HG03025 (cell line): ENCODE results near the gene MIEF1.

Source experiments
- ATAC-seq: cut with Tn5 transposase; IDR thresholded peaks from one replicate; pipeline ENCODE4 v1.9.1; 2021; ENCODE audit warnings: mild to moderate bottlenecking, moderate library complexity; ENCODE audit not compliant: unreplicated experiment, low FRiP score

MIEF1 gene

DNA sequence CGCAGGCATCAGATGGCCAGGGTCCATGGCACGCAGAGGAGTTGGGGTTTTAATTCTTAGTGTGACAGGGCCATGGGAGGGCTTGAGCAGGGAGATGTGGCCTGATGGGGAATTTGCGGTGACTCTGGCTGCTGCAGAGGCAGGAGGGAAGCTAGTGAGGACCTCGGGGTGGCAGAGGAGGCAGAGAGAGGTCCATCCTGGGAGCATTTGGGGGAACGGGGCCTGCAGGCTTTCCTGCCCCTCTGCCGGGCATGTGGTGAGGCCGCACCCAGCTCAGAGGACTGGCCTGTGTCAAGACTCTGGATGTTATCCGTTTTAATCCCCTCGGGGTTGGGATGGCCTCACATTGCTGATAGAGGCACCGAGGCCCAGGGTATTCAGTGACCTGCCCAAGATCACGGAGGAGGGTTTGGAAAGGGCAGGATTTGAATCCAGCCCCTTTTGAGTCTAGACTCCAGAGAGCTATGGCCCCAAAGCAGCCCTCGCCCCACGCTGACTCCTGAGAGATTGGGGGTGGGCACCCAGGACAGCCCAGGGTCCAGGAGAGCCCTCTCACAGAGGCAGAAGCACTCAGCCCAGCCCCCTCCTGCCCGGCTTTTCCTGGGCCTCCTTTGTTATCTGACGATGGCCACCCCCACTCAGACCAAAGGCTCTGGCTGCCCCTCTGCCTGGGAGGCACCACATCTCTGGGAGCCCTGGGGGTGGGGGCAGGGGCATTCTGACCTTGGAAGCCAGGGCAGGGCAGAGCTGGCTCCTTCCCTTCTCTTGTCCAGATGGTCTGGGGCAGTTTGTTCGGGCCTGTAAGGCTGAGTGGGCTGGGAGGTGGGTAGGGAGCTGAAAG lies 31.4 kb upstream of the MIEF1 start:
- no peak for ATAC-seq

DNA sequence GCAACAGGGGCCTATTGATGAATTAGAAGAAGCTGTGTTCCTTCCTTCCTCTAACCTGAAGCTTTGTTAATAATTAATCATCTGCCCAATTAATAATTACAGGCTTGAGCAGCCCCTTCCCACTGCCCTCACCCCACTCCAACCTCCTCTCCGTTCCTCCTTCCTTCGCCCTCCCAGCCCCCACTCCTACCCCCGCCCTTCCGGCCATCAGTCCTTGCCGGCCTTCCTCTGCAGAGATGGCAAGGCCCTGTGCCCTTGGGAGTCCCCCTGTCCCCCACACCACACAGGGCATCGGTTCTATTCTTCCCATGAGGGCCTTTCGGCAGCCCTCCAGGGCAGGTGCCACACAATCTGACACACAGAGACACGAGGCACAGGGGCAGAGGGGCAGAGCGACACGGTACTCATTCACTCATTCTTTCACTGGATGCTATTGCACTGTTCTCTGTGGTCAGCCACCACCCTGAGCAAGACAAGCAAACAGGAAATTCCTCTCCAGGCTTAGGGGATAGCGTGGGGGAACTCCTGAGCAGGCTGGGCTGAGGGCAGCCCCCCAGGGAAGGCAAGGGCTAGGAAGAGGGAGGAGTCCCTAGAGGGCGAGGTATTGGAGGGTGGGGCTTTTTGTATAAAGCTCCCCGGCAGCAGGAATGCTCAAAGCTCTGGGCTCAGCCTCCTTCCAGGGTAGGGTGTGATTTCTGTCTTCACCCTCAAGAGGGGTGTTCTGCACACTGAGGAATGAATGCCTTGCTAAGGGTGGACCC lies 30.5 kb upstream of the MIEF1 start:
- ATAC-seq: no peak

DNA sequence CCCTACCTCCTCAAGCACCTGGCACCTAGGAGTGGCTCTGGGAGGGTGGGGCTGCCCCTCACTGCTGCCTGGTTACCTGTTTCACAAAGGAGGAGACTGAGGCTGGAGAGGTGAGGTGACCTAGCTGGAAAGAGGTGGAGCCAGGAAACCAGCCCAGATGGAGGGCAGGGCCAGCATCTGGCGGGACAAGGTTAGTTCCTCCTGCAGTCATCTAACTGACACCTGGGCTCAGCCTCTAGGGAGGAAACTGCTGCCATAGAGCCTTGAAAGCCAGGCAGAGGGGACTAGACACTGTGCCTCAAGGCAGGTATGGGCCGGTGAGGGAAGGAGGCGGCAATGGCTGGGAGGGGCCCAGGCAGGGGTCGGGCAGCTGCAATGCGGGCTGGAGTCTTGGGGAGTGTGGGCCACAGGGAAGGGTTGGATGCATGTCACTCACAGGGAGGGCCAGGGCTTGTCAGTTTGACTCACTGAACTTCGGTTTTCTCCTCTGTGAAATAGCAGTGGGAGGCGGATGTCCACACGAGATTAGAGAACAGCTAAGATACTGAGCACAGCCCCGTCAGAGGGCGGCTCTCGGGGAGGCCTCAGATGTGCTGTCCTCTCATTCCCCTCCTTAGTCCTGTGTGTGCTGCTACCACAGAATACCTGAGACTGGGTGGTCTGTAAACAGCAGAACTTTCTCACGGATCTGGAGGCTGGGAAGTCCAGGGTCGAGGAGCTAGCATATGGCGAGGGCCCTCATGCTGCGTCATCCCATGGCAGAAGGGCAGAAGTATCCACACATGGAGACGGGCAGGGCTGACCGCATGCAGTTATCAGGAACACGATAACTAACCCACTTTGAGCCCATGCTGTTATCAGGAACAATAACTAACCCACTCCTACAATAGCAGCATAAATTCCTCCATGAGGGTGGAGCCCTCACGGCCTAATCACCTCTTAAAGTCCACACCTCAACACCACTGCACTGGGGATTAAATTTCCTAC lies 29.2 kb upstream of the MIEF1 start:
- no peak for ATAC-seq

DNA sequence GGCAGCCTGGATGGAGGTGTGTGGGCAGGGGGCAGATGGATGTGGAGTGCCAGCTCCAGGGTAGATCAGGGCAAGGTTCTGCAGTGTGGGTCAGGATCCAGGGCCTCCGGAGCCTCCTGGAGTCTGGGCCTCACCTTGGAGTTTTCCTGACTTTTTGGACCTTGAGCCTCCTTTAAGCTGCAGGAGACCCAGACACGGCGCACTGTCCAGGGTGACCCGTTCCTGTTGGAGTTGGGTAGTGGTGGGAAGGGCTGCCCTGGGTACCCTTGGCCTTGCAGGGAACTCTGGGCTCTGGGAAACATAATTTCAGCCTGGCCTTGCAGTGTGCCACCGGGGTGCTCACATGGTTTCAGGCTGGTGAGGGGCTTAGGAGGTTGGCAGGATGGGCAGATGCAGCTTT lies 28.2 kb upstream of the MIEF1 start:
- ATAC-seq: no peak

DNA sequence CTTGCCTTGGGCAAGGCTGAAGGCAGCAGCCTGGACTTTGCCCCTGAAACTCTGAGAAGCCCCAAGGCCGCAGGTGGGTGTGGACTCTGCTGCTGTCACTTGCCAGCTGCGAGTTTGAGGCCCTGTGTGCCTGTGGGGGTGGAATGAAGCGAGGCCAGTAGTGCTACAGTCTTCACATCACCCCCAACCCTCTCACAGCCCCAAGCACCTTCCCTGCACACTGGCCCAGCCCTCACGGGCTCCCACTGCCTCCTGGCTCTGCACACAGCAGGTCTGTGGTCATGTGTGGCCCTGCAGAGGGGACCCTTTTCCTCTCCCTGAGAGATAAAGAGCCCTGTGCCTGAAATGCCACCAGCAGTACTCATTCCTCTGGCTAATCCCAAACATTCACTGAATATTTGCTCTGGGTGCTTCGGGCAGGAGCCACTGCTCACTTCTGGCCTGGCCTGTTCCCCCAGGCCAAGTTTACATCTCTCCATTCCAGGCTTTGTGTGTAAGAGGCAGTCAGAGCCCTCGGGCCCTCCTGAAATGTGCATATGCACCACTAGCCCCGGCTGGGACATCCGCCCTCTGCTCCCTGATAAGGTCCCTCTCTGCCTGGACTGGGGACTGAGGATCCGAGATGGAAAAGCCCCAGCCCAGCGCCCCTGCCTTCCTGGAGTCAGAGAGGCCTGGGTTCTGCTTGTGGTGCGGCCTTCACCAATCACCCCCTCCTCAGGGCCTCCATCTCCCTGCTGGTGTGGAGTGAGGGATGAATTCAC lies 27.6 kb upstream of the MIEF1 start:
- ATAC-seq: no peak

DNA sequence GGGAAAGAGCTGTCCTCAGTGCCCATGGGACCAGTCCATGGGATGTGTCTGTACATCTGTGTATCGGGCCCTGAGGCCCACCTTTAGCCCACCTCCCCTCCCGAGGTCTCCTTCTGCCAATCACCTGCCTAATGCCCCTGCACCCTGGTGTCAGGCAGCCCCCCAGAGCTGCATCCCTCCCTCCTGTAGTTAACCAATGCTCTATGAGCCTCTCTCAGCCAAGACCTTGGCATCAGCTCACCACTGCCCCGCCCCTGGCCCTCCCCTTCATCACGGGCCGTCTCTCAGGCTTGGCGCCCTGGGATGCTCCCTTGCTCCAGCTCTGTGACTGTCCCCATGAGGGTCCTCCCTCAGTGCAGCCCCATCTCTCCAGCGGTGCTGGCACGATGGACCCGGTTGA lies 26.8 kb upstream of the MIEF1 start:
- no peak for ATAC-seq

DNA sequence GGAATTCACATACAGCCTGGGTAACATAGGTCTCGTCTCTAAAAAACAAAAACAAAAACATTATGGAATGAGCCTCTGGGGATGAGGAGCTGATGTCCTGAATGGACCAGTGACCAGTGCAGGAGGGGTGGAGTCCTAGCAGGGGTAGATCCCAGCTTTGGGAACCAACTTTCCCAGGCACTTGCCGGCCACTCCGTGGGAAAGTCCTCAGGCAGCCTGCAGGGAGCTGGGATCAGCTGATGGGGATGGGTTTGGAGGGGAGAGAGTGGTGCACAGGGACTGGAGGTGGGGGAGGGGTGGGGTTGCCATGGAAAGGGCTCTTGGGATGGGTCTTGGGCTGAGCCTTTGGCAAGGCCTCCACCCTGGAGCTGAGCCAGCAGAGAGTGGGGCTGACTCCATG lies 26.2 kb upstream of the MIEF1 start:
- ATAC-seq: no peak

DNA sequence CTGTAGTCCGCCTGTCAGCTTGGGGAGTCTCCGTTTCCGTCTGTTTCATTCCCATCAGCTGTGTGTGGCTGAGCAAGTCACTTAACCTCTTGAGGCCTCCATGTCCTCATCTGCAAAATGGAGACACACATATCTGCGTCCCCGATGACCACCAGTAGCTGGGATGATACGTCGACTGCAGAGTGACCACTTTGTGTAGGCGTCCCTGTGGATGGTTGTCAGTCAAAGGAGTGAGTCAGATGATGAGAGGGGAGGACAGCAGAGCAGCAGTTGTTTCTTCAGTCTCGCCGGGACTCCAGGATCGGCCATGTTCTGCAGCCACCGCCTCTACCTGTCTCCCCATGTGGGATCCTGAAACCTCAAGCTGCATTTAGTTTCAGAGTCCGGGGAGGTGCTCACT lies 25.4 kb upstream of the MIEF1 start:
- no peak for ATAC-seq

DNA sequence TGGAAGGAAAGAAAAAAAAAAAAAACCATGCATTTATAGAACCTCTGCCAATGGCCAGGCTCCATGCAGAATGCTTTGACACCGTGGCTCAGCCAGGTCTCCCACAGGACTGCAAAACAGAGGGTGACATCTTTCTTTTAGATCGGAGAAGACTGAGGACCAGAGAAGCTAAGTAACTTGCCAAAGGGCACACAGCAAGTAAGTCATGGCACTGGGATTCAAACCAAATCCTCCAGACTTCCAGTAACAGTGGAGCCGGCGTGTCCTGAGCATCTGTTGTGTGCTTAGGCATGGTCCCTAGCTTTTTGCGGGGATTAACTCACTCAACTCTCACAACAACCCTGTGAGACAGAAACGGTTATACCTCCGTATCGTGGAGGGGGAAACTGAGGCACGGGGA lies 24.5 kb upstream of the MIEF1 start:
- no peak for ATAC-seq

DNA sequence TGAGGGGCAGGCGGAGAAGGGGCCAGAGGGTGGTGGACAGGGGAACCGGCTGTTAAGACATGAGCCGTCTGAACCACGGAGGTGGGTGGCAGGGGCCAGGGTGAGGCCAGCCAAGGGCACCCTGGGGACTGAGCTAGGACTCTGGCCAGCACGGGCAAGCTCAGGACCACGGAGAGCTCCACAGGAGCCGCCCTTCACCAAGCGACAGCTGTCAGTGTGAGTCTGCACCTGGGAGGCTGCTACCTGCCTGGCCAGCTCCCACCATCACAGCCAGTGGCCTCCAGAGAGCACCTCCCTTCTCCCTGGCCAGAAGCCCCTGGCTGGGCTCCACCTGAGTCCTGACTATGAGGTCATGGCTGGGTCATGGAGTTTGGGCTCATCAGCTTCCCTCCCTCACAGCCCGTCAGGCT lies 23.6 kb upstream of the MIEF1 start:
- no peak for ATAC-seq

DNA sequence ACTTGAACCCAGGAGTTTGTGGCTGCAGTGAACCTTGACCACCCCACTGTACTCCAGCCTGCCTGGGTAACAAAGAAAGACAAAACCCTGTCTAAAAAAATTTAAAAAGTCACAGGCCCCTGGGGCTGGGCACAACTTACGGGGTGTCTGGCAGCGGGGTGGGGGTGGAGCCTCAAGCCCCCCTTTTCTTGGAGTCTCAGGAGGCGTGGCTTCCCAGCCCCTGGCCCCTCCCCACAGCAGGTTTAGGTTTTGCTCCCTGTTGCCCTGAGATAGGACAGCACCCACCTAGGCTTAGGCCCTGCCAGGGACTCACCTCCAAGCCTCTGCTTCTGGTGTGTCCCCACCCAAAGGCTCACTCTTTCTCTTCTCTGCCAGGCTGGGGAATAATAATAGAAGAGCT lies 22.8 kb upstream of the MIEF1 start:
- no peak for ATAC-seq

DNA sequence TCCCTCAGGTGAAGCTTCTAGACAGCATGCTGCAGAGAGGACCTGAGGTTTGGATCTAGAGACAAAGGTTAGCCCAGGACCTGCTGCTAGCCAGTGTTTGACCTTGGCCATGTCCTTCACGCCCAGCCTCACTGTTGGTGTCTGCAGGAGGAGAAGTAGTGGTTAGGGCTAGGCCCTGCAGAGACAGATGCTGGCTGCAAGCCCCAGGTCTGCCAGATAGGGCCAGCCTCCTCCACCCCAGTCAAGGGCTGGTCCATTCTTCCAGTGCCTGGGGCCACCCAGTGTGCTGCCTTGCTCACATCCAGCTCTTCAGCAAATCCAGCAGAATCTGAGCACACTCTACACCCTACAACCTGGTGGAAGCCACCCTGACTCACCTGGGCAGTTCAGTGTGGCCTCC lies 21.5 kb upstream of the MIEF1 start:
- ATAC-seq: no peak

DNA sequence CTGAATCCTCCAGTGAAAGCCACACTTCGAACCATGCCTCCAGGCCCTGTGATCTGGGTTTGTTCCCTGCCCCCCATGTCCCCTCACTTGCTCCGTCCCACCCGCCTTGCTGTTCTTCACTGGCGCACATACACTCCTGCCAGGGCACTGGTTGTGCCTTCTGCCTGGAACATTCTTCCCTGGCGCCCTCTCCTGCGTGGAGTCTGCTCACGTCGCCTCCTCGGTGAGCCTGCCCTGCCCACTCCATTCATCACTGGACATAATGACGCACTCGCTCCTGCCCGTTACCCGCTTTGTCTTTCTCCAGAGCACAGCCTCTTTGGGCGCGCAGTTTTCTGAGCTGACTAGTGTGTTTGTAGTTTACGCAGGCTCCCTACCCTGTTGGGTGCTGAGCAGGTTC lies 21.0 kb upstream of the MIEF1 start:
- ATAC-seq: no peak

DNA sequence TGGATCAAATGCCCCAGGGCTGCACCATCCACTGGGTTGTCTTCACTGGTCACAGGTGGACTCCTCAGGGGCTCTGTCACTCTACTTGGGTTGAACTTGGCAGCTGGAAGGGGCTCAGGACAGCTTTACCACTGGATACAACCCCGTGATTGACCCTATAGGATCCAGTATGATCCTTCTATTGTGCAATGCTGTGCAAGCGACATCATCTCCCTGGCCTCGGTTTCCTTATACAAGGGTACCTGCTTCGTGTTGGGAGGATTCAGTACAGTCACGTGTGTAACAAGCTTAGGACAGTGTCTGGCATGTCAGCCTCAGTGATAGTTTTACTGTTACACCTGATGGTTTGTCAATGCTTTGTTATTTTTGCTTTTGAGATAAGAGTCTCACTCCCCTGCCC lies 20.5 kb upstream of the MIEF1 start:
- ATAC-seq: no peak

DNA sequence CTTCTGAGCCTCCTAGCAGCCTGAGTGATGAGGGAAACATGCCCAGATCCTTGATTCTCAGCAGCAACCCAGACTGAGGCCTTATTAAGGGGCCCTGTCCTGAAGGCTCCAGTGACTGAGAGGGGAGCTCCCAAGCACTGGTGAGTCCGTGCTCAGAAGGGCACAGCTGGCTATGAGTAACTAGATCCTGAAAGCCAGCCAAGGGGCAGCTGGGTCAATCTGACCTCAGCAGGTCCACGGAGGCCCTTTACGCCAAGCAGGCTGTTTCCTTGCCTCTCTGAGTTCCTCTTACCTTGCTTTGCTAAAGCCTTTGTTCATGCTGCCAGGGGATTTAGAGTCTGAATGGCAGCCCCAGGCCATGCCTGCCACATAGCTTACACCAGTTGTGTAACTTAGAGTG lies 19.3 kb upstream of the MIEF1 start:
- ATAC-seq: no peak

DNA sequence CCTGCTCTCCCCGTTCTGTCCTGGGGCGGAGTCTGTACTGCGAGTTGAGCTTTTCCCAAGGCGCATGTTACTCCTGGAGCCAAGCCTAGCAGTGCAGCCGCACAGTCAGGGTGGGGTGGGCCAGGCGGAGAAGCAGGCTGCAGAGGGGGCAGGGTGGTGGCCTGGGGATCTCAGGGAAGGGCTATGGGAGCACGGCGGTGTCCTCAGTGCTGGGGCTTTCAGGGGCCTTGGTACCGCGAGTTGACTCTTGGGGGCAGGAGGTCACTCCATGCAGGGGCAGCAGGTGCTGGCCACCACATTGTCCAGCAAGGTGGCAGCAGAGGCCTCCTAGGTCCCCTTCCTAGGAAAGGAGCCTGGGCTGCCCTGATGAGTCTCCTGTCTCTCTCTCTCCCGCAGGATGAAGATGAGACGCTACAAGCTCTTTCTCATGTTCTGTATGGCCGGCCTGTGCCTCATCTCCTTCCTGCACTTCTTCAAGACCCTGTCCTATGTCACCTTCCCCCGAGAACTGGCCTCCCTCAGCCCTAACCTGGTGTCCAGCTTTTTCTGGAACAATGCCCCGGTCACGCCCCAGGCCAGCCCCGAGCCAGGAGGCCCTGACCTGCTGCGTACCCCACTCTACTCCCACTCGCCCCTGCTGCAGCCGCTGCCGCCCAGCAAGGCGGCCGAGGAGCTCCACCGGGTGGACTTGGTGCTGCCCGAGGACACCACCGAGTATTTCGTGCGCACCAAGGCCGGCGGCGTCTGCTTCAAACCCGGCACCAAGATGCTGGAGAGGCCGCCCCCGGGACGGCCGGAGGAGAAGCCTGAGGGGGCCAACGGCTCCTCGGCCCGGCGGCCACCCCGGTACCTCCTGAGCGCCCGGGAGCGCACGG lies 14.9 kb upstream of the MIEF1 start:
- no peak for ATAC-seq

DNA sequence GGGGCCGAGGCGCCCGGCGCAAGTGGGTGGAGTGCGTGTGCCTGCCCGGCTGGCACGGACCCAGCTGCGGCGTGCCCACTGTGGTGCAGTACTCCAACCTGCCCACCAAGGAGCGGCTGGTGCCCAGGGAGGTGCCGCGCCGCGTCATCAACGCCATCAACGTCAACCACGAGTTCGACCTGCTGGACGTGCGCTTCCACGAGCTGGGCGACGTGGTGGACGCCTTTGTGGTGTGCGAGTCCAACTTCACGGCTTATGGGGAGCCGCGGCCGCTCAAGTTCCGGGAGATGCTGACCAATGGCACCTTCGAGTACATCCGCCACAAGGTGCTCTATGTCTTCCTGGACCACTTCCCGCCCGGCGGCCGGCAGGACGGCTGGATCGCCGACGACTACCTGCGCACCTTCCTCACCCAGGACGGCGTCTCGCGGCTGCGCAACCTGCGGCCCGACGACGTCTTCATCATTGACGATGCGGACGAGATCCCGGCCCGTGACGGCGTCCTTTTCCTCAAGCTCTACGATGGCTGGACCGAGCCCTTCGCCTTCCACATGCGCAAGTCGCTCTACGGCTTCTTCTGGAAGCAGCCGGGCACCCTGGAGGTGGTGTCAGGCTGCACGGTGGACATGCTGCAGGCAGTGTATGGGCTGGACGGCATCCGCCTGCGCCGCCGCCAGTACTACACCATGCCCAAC lies 14.1 kb upstream of the MIEF1 start:
- no peak for ATAC-seq

DNA sequence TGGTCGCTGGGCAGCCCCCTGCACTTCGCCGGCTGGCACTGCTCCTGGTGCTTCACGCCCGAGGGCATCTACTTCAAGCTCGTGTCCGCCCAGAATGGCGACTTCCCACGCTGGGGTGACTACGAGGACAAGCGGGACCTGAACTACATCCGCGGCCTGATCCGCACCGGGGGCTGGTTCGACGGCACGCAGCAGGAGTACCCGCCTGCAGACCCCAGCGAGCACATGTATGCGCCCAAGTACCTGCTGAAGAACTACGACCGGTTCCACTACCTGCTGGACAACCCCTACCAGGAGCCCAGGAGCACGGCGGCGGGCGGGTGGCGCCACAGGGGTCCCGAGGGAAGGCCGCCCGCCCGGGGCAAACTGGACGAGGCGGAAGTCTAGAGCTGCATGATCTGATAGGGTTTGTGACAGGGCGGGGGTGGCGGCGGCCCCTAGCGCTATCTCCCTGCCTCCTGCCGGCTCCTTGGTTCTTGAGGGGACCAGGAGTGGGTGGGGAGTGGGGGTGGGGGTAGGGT lies 13.5 kb upstream of the MIEF1 start:
- ATAC-seq: no peak
